GM12872 (cell line): Measurements from ENCODE around the gene MYLK.

Source experiments
- CTCF ChIP-seq: IDR thresholded peaks from 3 replicates; pipeline ENCODE4 v1.5.1; 2011; ENCODE audit warnings: low read depth, mild to moderate bottlenecking, low read length, moderate library complexity; ENCODE audit not compliant: insufficient read depth

Gene MYLK

GRCh38 chr3:123702057-123702456, 182.1 kb downstream of the MYLK start:
- peak; percentile 49 for TF ChIP-seq CTCF

- TF ChIP-seq CTCF: no peak
Observed at GRCh38 chr3:123700791-123701722, 183.1 kb downstream of the MYLK start.

- no peak for TF ChIP-seq CTCF
Observed at GRCh38 chr3:123698813-123699212, 185.3 kb downstream of the MYLK start.

GRCh38 chr3:123696808-123697207, 187.3 kb downstream of the MYLK start:
- TF ChIP-seq CTCF: no peak

GRCh38 chr3:123695731-123696640, 188.1 kb downstream of the MYLK start:
- TF ChIP-seq CTCF: no peak

GRCh38 chr3:123695152-123695551, 189.0 kb downstream of the MYLK start:
- no peak for TF ChIP-seq CTCF

- no peak for TF ChIP-seq CTCF
Observed at GRCh38 chr3:123694366-123695087, 189.6 kb downstream of the MYLK start.
